Activated naive CD4-positive, alpha-beta T cell treated with anti-CD3 and anti-CD28 coated beads, Interleukin-2, amount 10 ng/mL, durations not matched to agents 7 days and 5 days (primary cell): Measurements from ENCODE around the gene KCTD14.
"Not testable (repeated sequence)": the region's sequence is repeated elsewhere in the genome, so short reads cannot be mapped to it uniquely, and the experiment has no call there.

Source experiments
- CTCF ChIA-PET: fragments of 350-600 bp; sonication (Branson Sonifier 250); formaldehyde crosslinking; loops from one replicate; lab custom pipeline; 2021; ENCODE audit warnings: antibody characterized with exemption; lab: Charles Lee
- DNase-seq: peaks from one replicate; pipeline ENCODE4 v3.0.0-alpha.2; 2020
- H3K27ac Mint-ChIP-seq: one replicate; pipeline ENCODE4 v1.8.0; 2021; ENCODE audit warnings: mild to moderate bottlenecking, moderate library complexity, mixed read lengths
- H3K27me3 Mint-ChIP-seq: one replicate; pipeline ENCODE4 v1.8.0; 2021; ENCODE audit warnings: mild to moderate bottlenecking, mixed read lengths
- H3K36me3 Mint-ChIP-seq: one replicate; pipeline ENCODE4 v1.8.0; 2021; ENCODE audit warnings: mixed read lengths
- H3K4me1 Mint-ChIP-seq: one replicate; pipeline ENCODE4 v1.8.0; 2021; ENCODE audit warnings: mixed read lengths
- H3K4me3 Mint-ChIP-seq: one replicate; pipeline ENCODE4 v1.8.0; 2021; ENCODE audit warnings: mild to moderate bottlenecking, moderate library complexity, mixed read lengths
- H3K9me3 Mint-ChIP-seq: one replicate; pipeline ENCODE4 v1.8.0; 2021; ENCODE audit warnings: mixed read lengths

The KCTD14 gene

DNA sequence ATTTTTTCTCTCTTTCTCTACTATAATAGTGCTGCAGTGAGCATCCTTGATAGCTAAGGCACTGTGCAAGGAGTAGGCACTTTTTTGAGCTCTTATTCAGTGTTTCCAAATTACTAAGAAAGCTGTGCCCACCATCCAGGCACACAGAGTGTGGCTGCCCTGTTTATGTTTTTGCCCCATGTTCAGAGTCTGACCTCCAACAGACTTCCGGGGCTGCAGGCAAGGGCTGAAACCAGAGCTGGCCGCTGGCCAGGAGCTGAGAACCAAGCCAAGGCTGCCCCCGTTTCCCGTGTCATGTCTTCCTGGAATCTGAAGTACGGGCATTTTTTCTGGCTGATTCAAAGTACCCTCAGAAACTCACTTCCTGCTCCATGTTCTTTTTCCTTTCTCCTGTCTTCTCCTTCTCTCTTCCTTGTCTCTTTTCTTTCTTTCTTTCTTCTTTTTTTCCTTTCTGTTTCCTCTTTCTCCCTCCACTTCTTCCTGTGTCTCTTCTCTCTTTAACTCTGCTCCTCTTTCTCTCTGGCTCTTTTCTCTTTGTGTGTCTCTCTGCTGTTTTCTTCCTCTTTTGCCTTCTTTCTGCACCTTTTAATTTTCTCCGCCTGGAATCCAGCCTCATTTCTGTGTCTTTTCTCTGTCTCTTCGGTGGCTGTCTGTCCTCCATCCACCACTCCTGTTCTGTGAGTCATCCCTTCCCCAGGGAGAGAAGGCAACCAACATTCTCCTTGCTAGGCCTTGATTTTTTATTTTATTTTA is 17.0 kb upstream of the KCTD14 start:
- no peak overlapping the region for H3K4me3 Mint-ChIP-seq
- peaks cover 10% of the 10 kb centered on the region for H3K27me3 Mint-ChIP-seq
- CTCF ChIA-PET = interaction anchor here (1.0 kb wide), 1 partner anchor 31 kb away, joined by 3 read pairs; no protein-coding TSS in a partner anchor
- H3K27ac Mint-ChIP-seq = no peak overlapping the region
- no peaks in the 10 kb centered on the region for H3K36me3 Mint-ChIP-seq
- no peaks in the 10 kb centered on the region for H3K9me3 Mint-ChIP-seq
- H3K4me1 Mint-ChIP-seq = peaks cover 10% of the 10 kb centered on the region
- DNase-seq = no peak

DNA sequence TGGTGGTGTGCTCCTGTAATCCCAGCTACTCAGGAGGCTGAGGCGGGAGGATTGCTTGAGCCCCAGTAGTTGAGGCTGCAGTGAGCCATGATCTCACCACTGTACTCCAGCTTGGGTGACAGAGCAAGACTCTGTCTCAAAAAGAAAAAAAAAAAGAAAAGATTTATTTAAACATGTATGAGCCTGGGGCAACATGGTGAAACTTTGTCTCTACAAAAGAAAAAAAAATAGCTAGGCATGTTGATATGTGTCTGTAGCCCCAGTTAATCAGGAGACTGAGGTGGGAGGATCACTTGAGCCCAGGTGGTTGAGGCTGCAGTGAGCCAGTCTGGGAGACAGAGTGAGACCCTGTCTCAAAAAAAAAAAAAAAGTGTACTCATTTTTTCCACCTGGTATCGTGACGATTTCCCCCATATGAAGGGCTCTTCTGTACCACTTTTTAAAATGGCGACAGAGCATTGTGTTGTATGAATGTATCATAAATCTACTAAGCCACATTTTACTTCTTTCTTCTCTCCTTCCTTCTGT is 16.4 kb upstream of the KCTD14 start:
- Mint-ChIP-seq H3K9me3 (no peaks in the 10 kb centered on the region), H3K27ac (no peak overlapping the region), H3K36me3 (no peaks in the 10 kb centered on the region), H3K27me3 (peaks cover 10% of the 10 kb centered on the region), H3K4me1 (peaks cover 10% of the 10 kb centered on the region), H3K4me3 (no peak overlapping the region)
- CTCF ChIA-PET = interaction anchor here (1.0 kb wide), 1 partner anchor 30 kb away, joined by 3 read pairs; no protein-coding TSS in a partner anchor
- DNase-seq = no peak

DNA sequence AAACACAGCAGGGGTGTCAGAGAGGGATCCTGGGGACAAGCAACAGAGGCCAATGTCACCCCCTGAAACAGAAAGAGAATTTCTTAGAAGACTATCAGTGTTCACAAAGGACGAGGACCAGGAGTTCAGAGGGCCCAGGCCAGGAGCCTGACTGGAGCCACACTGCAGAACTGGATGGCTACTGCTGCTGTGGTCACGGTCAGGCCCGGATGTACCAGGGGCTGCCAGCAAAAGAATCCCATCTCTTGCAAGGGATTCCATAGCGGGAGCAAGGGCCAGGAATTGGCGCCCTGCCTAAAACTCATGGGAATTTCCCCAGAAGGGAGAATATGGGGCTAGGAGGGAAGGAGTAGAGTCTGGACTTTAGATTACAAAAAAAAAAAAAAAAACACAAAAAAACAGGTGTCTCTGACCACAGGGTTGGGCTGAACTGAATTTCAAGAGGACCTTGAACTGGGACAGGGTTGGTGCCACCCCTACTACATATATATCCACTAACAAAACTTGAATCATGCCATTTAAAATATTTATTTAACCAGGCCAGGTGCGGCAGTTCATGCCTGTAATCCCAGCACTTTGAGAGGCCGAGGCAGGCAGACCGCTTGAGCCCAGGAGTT is 15.7 kb upstream of the KCTD14 start:
- Mint-ChIP-seq H3K4me1 (peaks cover 10% of the 10 kb centered on the region), H3K27ac (no peak overlapping the region), H3K36me3 (no peaks in the 10 kb centered on the region), H3K4me3 (no peak overlapping the region), H3K27me3 (peaks cover 5% of the 10 kb centered on the region), H3K9me3 (no peaks in the 10 kb centered on the region)
- DNase-seq = no peak
- CTCF ChIA-PET = no interaction called here

DNA sequence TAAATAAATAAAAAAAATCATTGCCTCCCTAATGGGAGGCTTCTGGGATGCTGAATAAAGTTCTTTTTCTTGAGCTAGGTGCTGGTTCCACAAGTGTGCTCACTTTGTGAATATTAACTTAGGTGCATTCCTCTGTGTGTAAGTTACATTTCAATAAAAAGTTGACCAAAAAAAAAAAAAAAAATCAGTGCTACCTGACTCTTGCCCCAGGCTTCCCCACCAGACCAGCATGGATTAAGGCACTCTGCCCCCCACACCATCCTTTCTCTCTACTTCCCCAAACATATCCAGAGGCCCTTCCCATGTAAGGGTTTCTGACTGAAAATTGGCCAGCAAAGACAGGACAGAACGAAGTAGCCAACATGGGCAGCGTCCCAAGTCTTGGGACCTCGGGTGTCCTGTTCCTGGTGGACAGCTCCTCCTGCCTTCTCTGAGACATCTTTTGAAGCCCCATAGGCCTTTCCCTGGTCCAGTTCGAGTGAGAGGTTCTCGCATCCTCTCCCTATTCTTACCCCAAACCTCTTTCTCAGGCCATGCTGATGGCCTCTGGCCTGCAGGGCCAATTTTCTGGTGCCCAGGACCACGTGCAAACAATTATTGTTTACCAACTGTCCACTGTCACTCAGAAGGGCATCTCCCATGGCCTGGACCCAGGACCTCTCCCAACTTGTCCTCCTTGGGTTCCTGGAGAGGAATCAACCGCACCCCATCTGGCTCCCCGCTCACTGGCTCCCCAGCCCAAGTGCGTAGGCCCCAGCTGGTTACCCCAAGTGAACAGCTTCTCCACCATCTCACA is 14.9 kb upstream of the KCTD14 start:
- peaks cover 10% of the 10 kb centered on the region for H3K4me1 Mint-ChIP-seq
- CTCF ChIA-PET = no interaction called here

DNA sequence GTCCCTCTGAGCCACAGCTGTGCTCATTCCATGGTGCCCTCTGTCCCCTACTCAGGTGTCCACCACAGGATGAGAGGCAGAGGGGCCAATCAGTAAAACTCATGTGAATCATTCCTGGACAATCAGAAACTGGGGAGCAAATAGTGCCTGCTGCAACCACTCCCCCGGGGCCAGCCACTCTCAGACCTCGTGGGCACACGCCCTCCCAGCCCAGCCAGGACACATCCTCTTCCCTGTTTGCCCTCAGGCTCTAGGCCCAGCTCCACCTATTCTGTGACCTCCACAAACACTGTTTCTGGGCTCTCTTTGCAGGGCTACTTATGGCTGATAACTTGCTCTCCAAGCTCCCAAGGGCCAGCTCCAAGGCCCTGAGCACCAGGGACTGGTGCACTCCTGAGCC is 14.0 kb upstream of the KCTD14 start:
- H3K27me3 Mint-ChIP-seq = no peaks in the 10 kb centered on the region
- no peak for DNase-seq
- no peaks in the 10 kb centered on the region for H3K9me3 Mint-ChIP-seq
- peaks cover 10% of the 10 kb centered on the region for H3K4me1 Mint-ChIP-seq
- no peak overlapping the region for H3K27ac Mint-ChIP-seq
- no peaks in the 10 kb centered on the region for H3K36me3 Mint-ChIP-seq
- no peak overlapping the region for H3K4me3 Mint-ChIP-seq
- CTCF ChIA-PET = no interaction called here

More for the DNA sequence above, 14.9 kb upstream of the KCTD14 start:
- Mint-ChIP-seq H3K27ac (no peak overlapping the region), H3K9me3 (no peaks in the 10 kb centered on the region), H3K27me3 (no peaks in the 10 kb centered on the region), H3K4me3 (no peak overlapping the region), H3K36me3 (no peaks in the 10 kb centered on the region)
- DNase-seq = no peak

DNA sequence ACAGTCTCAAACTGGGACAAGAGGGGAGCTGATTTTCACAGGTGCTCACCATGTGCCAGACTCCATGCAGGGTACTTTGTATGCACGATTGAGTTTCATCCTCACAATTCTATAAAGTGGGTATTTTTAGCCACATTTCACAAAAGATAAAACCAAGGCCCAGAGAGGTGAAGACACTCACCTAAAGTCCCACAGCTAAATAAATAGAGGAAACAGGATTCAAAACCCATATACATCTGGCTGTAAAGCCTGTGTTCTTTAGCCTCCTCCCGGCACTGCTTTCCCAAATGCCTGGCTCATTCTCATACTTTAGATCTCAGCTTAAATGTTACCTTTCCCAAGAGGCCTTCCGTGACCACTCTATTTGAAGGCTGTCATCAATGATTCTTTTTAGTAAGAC is 13.2 kb upstream of the KCTD14 start:
- no peaks in the 10 kb centered on the region for H3K9me3 Mint-ChIP-seq
- H3K27ac Mint-ChIP-seq = no peak overlapping the region
- CTCF ChIA-PET = interaction anchor here (1.0 kb wide), 1 partner anchor 9 kb away, joined by 5 read pairs; no protein-coding TSS in a partner anchor
- H3K36me3 Mint-ChIP-seq = no peaks in the 10 kb centered on the region
- H3K27me3 Mint-ChIP-seq = peaks cover 4% of the 10 kb centered on the region
- no peak for DNase-seq
- H3K4me3 Mint-ChIP-seq = no peak overlapping the region
- peaks cover 10% of the 10 kb centered on the region for H3K4me1 Mint-ChIP-seq

DNA sequence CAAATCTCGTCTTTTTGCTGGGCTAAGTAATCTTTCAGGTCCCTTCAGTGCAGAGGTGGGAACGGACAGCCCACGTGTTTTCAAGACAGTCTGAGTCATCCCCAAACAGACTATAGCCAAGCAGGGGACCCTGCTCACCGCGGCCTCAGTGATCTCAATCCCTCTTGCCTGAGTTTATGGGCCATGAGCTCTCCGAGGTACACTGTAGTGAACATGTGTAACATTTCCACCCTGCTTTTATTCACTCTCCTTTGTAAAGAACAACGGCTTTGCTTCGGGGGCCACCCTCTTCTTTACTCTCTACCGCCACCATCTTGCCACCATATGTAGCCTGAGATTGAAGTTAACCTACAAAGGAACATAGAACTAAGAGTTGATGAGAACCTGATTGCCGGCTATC is 11.5 kb upstream of the KCTD14 start:
- Mint-ChIP-seq H3K27ac (no peak overlapping the region), H3K27me3 (peaks cover 12% of the 10 kb centered on the region), H3K36me3 (no peaks in the 10 kb centered on the region), H3K4me1 (peaks cover 1% of the 10 kb centered on the region), H3K9me3 (no peaks in the 10 kb centered on the region), H3K4me3 (no peak overlapping the region)
- CTCF ChIA-PET = interaction anchor here (1.1 kb wide), 1 partner anchor 10 kb away, joined by 3 read pairs; no protein-coding TSS in a partner anchor
- no peak for DNase-seq

DNA sequence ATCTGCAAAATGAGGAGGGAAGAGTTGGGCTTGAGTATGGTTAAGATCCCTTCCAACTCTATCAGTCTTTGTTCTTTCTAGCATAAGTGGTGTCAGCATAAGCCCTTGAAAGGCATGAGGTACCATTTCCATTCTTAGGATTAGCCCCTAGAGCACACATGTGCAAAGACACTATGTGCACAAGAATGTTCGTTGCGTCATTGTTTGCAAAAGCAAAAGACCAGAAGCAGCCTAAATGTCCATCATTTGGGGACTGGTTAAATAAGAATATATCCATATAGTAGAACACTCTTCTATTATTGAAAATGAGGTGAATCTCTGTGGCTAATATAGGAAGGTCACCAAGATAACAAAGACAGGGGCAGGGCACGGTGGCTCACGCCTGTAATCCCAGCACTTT is 10.0 kb upstream of the KCTD14 start:
- Mint-ChIP-seq H3K4me3 (no peak overlapping the region), H3K27me3 (peaks cover 12% of the 10 kb centered on the region), H3K27ac (no peak overlapping the region), H3K4me1 (no peaks in the 10 kb centered on the region), H3K36me3 (no peaks in the 10 kb centered on the region), H3K9me3 (no peaks in the 10 kb centered on the region)
- DNase-seq = no peak
- CTCF ChIA-PET = interaction anchor here (2.6 kb wide), 1 partner anchor 13 kb away, joined by 9 read pairs; no protein-coding TSS in a partner anchor

DNA sequence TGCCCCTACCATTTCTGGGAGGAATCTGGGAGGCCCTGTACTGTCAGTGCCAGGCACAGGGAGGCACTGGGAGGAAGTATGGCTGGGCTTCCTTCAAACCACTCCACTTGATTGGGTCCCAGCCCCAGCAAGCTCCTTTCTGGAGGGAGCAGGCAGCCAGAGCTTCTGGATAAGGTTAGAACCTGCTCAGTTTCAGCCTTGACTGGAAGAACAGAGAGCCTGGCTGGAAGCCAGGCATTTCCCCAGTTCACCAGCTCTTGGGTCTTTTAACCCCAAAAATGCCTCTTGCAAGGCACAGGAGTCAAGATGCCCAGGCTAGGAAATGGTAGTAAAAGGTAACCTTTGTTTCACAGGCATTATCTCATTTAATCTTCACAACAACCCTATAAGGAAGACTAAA is 9.0 kb upstream of the KCTD14 start:
- Mint-ChIP-seq H3K27ac (no peak overlapping the region), H3K36me3 (no peaks in the 10 kb centered on the region), H3K9me3 (no peaks in the 10 kb centered on the region), H3K4me1 (no peaks in the 10 kb centered on the region), H3K27me3 (peaks cover 12% of the 10 kb centered on the region), H3K4me3 (no peak overlapping the region)
- CTCF ChIA-PET = interaction anchor here (2.6 kb wide), 1 partner anchor 14 kb away, joined by 9 read pairs; no protein-coding TSS in a partner anchor
- DNase-seq = no peak

DNA sequence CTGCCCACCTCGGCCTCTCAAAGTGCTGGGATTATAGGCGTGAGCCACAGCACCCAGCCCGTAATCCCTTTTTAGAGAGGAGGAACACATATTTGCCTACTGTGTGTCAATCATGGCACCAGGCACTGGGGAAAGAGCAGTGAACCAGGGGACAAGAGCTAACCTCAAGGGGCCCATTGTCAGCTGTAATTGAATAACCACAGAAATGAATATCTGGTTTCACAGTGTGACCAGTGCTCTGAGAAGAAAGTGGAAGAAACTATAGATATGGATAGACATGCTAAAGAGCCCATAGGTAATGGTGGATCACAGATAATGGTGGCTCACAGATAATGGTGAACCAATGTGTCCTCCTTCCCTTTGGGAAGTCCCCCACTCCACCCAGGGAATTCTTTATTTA is 8.6 kb upstream of the KCTD14 start:
- CTCF ChIA-PET = interaction anchor here (2.6 kb wide), 1 partner anchor 15 kb away, joined by 9 read pairs; no protein-coding TSS in a partner anchor
- H3K9me3 Mint-ChIP-seq = no peaks in the 10 kb centered on the region
- no peaks in the 10 kb centered on the region for H3K36me3 Mint-ChIP-seq
- H3K27ac Mint-ChIP-seq = no peak overlapping the region
- DNase-seq = no peak
- peaks cover 12% of the 10 kb centered on the region for H3K27me3 Mint-ChIP-seq
- H3K4me1 Mint-ChIP-seq = no peaks in the 10 kb centered on the region
- H3K4me3 Mint-ChIP-seq = no peak overlapping the region

DNA sequence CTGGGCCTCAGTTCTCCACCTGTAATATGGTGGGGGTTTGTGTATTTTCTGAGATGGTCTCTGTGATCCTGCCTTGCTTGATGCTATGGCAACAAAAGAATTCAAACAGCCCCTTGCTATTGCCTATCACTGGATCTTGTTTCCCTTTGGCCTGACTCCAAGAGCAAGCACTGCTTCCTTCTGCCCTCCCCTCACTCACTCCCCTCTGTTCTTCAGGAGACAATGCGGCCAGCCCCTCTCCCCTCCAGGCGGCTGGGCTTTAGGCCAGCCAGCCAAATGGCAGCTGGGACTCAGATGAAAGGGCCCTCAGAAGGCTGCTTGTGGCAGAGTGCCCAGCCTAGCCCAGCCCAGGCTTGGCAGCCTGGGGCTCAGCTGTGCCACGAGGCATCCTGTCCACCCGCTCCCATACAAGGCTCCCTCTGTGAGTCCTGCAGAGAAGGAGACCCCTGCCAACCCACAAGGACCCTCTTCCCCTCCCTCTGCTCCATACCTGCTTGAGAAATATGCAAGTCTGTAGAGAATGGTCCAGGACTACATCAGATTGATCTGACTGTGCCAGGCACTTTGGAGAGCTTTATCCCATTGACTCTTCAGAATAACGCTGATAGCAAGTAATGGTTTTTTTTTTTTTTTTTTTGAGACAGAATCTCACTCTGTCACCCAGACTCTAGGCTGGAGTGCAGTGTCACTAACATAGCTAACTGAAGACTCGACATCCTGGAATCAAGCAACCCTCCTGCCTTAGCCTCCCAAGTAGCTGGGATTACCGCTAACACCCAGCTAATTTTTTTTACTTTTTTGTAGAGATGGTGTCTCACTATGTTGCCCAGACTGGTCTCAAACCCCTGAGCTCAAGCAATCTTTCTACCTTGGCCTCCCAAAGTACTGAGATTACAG is 7.6 kb upstream of the KCTD14 start:
- no peaks in the 10 kb centered on the region for H3K36me3 Mint-ChIP-seq
- H3K4me1 Mint-ChIP-seq = no peaks in the 10 kb centered on the region
- no peak for DNase-seq
- no peak overlapping the region for H3K27ac Mint-ChIP-seq
- CTCF ChIA-PET = interaction anchor here (0.7 to 2.6 kb wide), 2 partner anchors 10 to 16 kb away, joined by 3 to 9 read pairs; no protein-coding TSS in a partner anchor
- H3K27me3 Mint-ChIP-seq = peaks cover 12% of the 10 kb centered on the region
- H3K4me3 Mint-ChIP-seq = no peak overlapping the region
- no peaks in the 10 kb centered on the region for H3K9me3 Mint-ChIP-seq

DNA sequence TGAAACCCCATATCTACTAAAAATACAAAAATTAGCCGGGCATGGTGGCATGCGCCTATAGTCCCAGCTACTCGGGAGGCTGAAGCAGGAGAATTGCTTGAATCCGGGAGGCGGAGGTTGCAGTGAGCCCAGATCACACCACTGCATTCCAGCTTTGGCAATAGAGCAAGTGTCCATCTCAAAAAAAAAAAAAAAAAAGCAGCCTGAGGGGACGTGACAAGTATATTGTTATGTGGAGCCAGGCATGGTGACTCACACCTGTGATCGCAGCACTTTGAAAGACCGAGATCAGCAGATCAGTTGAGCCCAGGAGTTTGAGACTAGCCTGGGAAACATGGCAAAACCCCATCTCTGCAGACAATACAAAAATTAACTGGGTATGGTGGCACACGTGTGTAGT is 5.3 kb upstream of the KCTD14 start:
- H3K9me3 Mint-ChIP-seq, H3K27ac Mint-ChIP-seq, DNase-seq, H3K4me1 Mint-ChIP-seq, CTCF ChIA-PET, H3K36me3 Mint-ChIP-seq, H3K4me3 Mint-ChIP-seq: not testable (repeated sequence)
- H3K27me3 Mint-ChIP-seq = peaks cover 15% of the 10 kb centered on the region

DNA sequence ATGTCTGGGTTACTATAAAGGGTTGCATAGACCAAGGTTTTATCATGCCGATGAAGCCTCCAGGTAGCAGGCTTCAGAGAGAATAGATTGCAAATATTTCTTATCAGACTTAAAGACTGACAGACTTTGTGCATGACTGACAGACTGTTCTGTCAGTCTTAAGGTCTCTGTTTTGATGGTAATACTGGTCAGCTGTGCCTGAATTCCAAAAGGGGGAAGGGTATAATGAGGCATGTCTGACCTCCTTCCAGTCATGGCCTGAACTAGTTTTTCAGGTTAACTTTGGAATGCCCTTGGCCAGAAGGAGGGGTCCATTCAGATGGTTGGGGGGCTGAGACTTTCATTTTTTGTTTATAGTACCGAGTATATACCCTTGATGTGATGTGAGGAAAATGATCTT is 4.7 kb upstream of the KCTD14 start:
- no peaks in the 10 kb centered on the region for H3K9me3 Mint-ChIP-seq
- peaks cover 21% of the 10 kb centered on the region for H3K27me3 Mint-ChIP-seq
- no peaks in the 10 kb centered on the region for H3K36me3 Mint-ChIP-seq
- H3K4me3 Mint-ChIP-seq = no peak overlapping the region
- H3K4me1 Mint-ChIP-seq = peaks cover under 1% of the 10 kb centered on the region
- CTCF ChIA-PET = no interaction called here
- H3K27ac Mint-ChIP-seq = no peak overlapping the region
- no peak for DNase-seq
